Natural killer cell (primary cell): ENCODE data around the gene SLC6A12. TPM values are rescaled to one million over a fixed set of nuclear protein-coding genes. Genes with fewer than 3 reads are reported as not detected.

Source experiments
- ATAC-seq, 3 donors: fragments of 150-1000 bp in 2 of 3; fragments of 200-7000 bp in 1 of 3; cut with Tn5 transposase; 1 replicate in 1 of 3; 2 replicates in 2 of 3; pipeline ENCODE4 v1.10.0; 2021; ENCODE audit warnings: mild to moderate bottlenecking in 2 of 3, moderate library complexity in 2 of 3
- DNase-seq, 2 donors: peaks; one replicate each; pipeline versions ENCODE4 v3.0.0 to v3.0.0-alpha.2; 2013 to 2021; ENCODE audit warnings: mixed read lengths in 1 of 2
- H3K27ac ChIP-seq: one replicate; pipeline ENCODE4 v1.5.1; 2013; ENCODE audit warnings: mild to moderate bottlenecking, low read length
- H3K27me3 ChIP-seq: one replicate; pipeline ENCODE4 v1.6.1; 2013; ENCODE audit warnings: low read length; ENCODE audit not compliant: control insufficient read depth, insufficient read depth
- H3K36me3 ChIP-seq: one replicate; pipeline ENCODE4 v1.6.1; 2013; ENCODE audit warnings: low read length; ENCODE audit not compliant: control insufficient read depth, insufficient read depth
- H3K4me1 ChIP-seq: one replicate; pipeline ENCODE4 v1.6.1; 2013; ENCODE audit warnings: low read length; ENCODE audit not compliant: control insufficient read depth, insufficient read depth
- H3K4me3 ChIP-seq: one replicate; pipeline ENCODE4 v1.5.1; 2013; ENCODE audit warnings: low read length
- H3K9me3 ChIP-seq: one replicate; pipeline ENCODE4 v1.6.1; 2013; ENCODE audit warnings: low read length; ENCODE audit not compliant: control insufficient read depth, insufficient read depth
- H3K27ac Mint-ChIP-seq, 2 donors: one replicate each; pipeline ENCODE4 v1.8.0; 2022; ENCODE audit warnings: mild to moderate bottlenecking in 2 of 2, mixed read lengths in 2 of 2, moderate library complexity in 1 of 2
- H3K27me3 Mint-ChIP-seq, 2 donors: one replicate each; pipeline ENCODE4 v1.8.0; 2022; ENCODE audit warnings: low read depth in 2 of 2, mixed read lengths in 2 of 2
- H3K36me3 Mint-ChIP-seq: one replicate; pipeline ENCODE4 v1.8.0; 2022; ENCODE audit warnings: mixed read lengths
- H3K4me1 Mint-ChIP-seq, 2 donors: one replicate each; pipeline ENCODE4 v1.8.0; 2022; ENCODE audit warnings: mixed read lengths in 2 of 2
- H3K4me3 Mint-ChIP-seq: one replicate; pipeline ENCODE4 v1.8.0; 2022; ENCODE audit warnings: mild to moderate bottlenecking, moderate library complexity, mixed read lengths
- H3K9me3 Mint-ChIP-seq, 2 donors: one replicate each; pipeline ENCODE4 v1.8.0; 2022; ENCODE audit warnings: mixed read lengths in 2 of 2
- CTCF ChIP-seq: fragments of 200-600 bp; IDR thresholded peaks from one replicate; pipeline ENCODE4 v1.8.0; 2022; ENCODE audit warnings: antibody characterized with exemption
- WGBS: methylation state at CpG from one replicate; pipeline ENCODE4 v1.1.7; 2013; ENCODE audit warnings: missing lambda C conversion rate; ENCODE audit not compliant: insufficient coverage; 5-methylcytosine and 5-hydroxymethylcytosine counted together
- intact Hi-C: fragments of 100-400 bp; cut with micrococcal nuclease; formaldehyde crosslinking; loops from one replicate; pipeline ENCODE4 v1.14.2; 2022
- total RNA-seq, 4 donors: library from RNA; stranded (reverse); fragments of 120-200 nt in 1 of 4; gene quantifications; one replicate each; pipeline versions ENCODE4 v1.2.3 to v1.2.4, GENCODE V29; 2013 to 2022

Gene SLC6A12
- total RNA-seq, 3 donors from 2014 or later (not counting 1 experiment from before 2014, with no cell fraction given) = 0.54 to 0.70 TPM; not detected in 1

- Histone ChIP-seq H3K4me3 (no peak overlapping the region), H3K9me3 (peaks cover 6% of the 10 kb centered on the region), H3K27me3 (no peaks in the 10 kb centered on the region), H3K36me3 (no peaks in the 10 kb centered on the region), H3K4me1 (no peaks in the 10 kb centered on the region), H3K27ac (no peak overlapping the region)
- Mint-ChIP-seq H3K9me3 (peaks cover 3% of the 10 kb centered on the region in 2 donors), H3K27me3 (peaks cover 9 to 16% of the 10 kb centered on the region in 2 donors), H3K27ac (no peak overlapping the region), H3K36me3 (peaks cover 3% of the 10 kb centered on the region), H3K4me3 (no peak overlapping the region), H3K4me1 (no peaks in the 10 kb centered on the region)
- no peak for DNase-seq
- no peak for ATAC-seq
- TF ChIP-seq CTCF = no peak
- intact Hi-C loops = no loop called here
- 80% methylated on average over 14 of the region's 14 CpGs for WGBS
These were observed 17.1 kb upstream of the SLC6A12 start for GRCh38 chr12:230925-231671.

- Mint-ChIP-seq H3K9me3 (no peaks in the 10 kb centered on the region), H3K4me3 (no peak overlapping the region), H3K36me3 (no peaks in the 10 kb centered on the region), H3K4me1 (no peaks in the 10 kb centered on the region), H3K27me3 (peaks cover 9 to 16% of the 10 kb centered on the region in 2 donors), H3K27ac (no peak overlapping the region)
- Histone ChIP-seq H3K27ac (no peak overlapping the region), H3K4me3 (no peak overlapping the region), H3K36me3 (no peaks in the 10 kb centered on the region), H3K9me3 (peaks cover under 1% of the 10 kb centered on the region), H3K27me3 (no peaks in the 10 kb centered on the region), H3K4me1 (no peaks in the 10 kb centered on the region)
- ATAC-seq = no peak
- intact Hi-C loops = no loop called here
- DNase-seq = no peak
- WGBS = 81% methylated on average over 23 of the region's 26 CpGs
- TF ChIP-seq CTCF = no peak
These were observed 15.7 kb upstream of the SLC6A12 start for GRCh38 chr12:229441-230191.

GRCh38 chr12:228846-229200, 14.9 kb upstream of the SLC6A12 start:
- no peak for TF ChIP-seq CTCF
- Mint-ChIP-seq H3K9me3 (no peaks in the 10 kb centered on the region), H3K36me3 (no peaks in the 10 kb centered on the region), H3K27ac (no peak overlapping the region), H3K4me1 (no peaks in the 10 kb centered on the region), H3K4me3 (no peak overlapping the region), H3K27me3 (peaks cover 9 to 16% of the 10 kb centered on the region in 2 donors)
- DNase-seq (no peak), ATAC-seq (no peak)
- Histone ChIP-seq H3K4me1 (no peaks in the 10 kb centered on the region), H3K4me3 (no peak overlapping the region), H3K36me3 (no peaks in the 10 kb centered on the region), H3K9me3 (no peaks in the 10 kb centered on the region), H3K27me3 (no peaks in the 10 kb centered on the region), H3K27ac (no peak overlapping the region)
- intact Hi-C loops = no loop called here
- 85% methylated on average over 3 of the region's 3 CpGs for WGBS
